HEK293 (cell line): Measurements from ENCODE around the gene ARHGEF28.
A peak's percentile ranks its signal among the peaks of the same experiment; 100 is the strongest.

Experiments used
- CTCF ChIP-seq: fragments of 450-650 bp; formaldehyde crosslinking; IDR thresholded peaks from 2 replicates; pipeline ENCODE4 v1.5.1; 2016; ENCODE audit warnings: missing biosample characterization, missing genetic modification characterization
- KLF10 ChIP-seq: fragments of 450-650 bp; IDR thresholded peaks from 2 replicates; pipeline ENCODE4 v1.5.1; 2018; ENCODE audit warnings: missing biosample characterization, mild to moderate bottlenecking, missing genetic modification characterization
- REST ChIP-seq: fragments of 450-650 bp; formaldehyde crosslinking; IDR thresholded peaks from 2 replicates; pipeline ENCODE4 v1.5.1; 2016; ENCODE audit warnings: missing biosample characterization, missing genetic modification characterization
- ZBTB20 ChIP-seq: fragments of 450-650 bp; formaldehyde crosslinking; IDR thresholded peaks from 2 replicates; pipeline ENCODE4 v1.5.1; 2016; ENCODE audit warnings: missing biosample characterization, missing genetic modification characterization
- ZBTB8A ChIP-seq: fragments of 450-650 bp; formaldehyde crosslinking; IDR thresholded peaks from 2 replicates; pipeline ENCODE4 v1.5.1; 2016; ENCODE audit warnings: missing biosample characterization, missing genetic modification characterization
- ZNF140 ChIP-seq: fragments of 450-650 bp; formaldehyde crosslinking; IDR thresholded peaks from 2 replicates; pipeline ENCODE4 v1.5.1; 2016; ENCODE audit warnings: missing biosample characterization, missing genetic modification characterization
- ZNF174 ChIP-seq: fragments of 450-650 bp; formaldehyde crosslinking; IDR thresholded peaks from 2 replicates; pipeline ENCODE4 v1.5.0; 2017; ENCODE audit warnings: missing biosample characterization, mild to moderate bottlenecking, missing genetic modification characterization
- ZNF354C ChIP-seq: fragments of 450-650 bp; formaldehyde crosslinking; IDR thresholded peaks from 2 replicates; pipeline ENCODE4 v1.5.1; 2016; ENCODE audit warnings: missing biosample characterization, missing genetic modification characterization, low read depth, borderline replicate concordance
- ZNF529 ChIP-seq: fragments of 450-650 bp; formaldehyde crosslinking; IDR thresholded peaks from 2 replicates; pipeline ENCODE4 v1.5.1; 2017; ENCODE audit warnings: missing genetic modification characterization, missing biosample characterization; ENCODE audit not compliant: insufficient replicate concordance
- ZNF792 ChIP-seq: fragments of 450-650 bp; formaldehyde crosslinking; IDR thresholded peaks from 2 replicates; pipeline ENCODE4 v1.5.1; 2016; ENCODE audit warnings: missing biosample characterization, missing genetic modification characterization
- ZSCAN16 ChIP-seq: fragments of 450-650 bp; formaldehyde crosslinking; IDR thresholded peaks from 2 replicates; pipeline ENCODE4 v1.5.1; 2016; ENCODE audit warnings: missing biosample characterization, missing genetic modification characterization
- TF ChIP-seq, protein P1 (sequence below): fragments of 450-650 bp; formaldehyde crosslinking; IDR thresholded peaks from 2 replicates; pipeline ENCODE4 v1.5.1; 2016; ENCODE audit warnings: missing biosample characterization, missing genetic modification characterization
- TF ChIP-seq, protein P2 (sequence below): fragments of 450-650 bp; formaldehyde crosslinking; IDR thresholded peaks from 2 replicates; pipeline ENCODE4 v1.5.1; 2016; ENCODE audit warnings: missing biosample characterization, missing genetic modification characterization
- TF ChIP-seq, protein P3 (sequence below): fragments of 450-650 bp; formaldehyde crosslinking; IDR thresholded peaks from 2 replicates; pipeline ENCODE4 v1.5.1; 2016; ENCODE audit warnings: missing biosample characterization, missing genetic modification characterization, low read depth

GRCh38 chr5:73973135-73973534, 347.1 kb downstream of the ARHGEF28 start:
- TF ChIP-seq ZNF529 (tag by site-specific recombination), result no peak
- no peak for TF ChIP-seq CTCF (tag by site-specific recombination)
- no peak for TF ChIP-seq ZSCAN16 (tag by site-specific recombination)
- no peak for TF ChIP-seq KLF10 (tag by site-specific recombination)
- TF ChIP-seq, protein P1, sequence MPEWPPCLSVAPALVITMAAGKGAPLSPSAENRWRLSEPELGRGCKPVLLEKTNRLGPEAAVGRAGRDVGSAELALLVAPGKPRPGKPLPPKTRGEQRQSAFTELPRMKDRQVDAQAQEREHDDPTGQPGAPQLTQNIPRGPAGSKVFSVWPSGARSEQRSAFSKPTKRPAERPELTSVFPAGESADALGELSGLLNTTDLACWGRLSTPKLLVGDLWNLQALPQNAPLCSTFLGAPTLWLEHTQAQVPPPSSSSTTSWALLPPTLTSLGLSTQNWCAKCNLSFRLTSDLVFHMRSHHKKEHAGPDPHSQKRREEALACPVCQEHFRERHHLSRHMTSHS, result no peak
- TF ChIP-seq, protein P2, sequence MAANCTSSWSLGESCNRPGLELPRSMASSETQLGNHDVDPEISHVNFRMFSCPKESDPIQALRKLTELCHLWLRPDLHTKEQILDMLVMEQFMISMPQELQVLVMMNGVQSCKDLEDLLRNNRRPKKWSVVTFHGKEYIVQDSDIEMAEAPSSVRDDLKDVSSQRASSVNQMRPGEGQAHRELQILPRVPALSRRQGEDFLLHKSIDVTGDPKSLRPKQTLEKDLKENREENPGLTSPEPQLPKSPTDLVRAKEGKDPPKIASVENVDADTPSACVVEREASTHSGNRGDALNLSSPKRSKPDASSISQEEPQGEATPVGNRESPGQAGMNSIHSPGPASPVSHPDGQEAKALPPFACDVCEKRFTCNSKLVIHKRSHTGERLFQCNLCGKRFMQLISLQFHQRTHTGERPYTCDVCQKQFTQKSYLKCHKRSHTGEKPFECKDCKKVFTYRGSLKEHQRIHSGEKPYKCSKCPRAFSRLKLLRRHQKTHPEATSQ (tag by site-specific recombination), result no peak
- TF ChIP-seq ZNF174 (tag by site-specific recombination), result no peak
- TF ChIP-seq ZBTB20 (tag by site-specific recombination), result no peak
- TF ChIP-seq ZNF792 (tag by site-specific recombination), result no peak
- TF ChIP-seq REST (tag by site-specific recombination), result no peak
- TF ChIP-seq ZNF140 (tag by site-specific recombination), result no peak
- no peak for TF ChIP-seq ZNF354C
- TF ChIP-seq, protein P3, sequence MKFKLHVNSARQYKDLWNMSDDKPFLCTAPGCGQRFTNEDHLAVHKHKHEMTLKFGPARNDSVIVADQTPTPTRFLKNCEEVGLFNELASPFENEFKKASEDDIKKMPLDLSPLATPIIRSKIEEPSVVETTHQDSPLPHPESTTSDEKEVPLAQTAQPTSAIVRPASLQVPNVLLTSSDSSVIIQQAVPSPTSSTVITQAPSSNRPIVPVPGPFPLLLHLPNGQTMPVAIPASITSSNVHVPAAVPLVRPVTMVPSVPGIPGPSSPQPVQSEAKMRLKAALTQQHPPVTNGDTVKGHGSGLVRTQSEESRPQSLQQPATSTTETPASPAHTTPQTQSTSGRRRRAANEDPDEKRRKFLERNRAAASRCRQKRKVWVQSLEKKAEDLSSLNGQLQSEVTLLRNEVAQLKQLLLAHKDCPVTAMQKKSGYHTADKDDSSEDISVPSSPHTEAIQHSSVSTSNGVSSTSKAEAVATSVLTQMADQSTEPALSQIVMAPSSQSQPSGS (tag by site-specific recombination), result peak; percentile 65
- no peak for TF ChIP-seq ZBTB8A (tag by site-specific recombination)
